GM23338 (cell line): Measurements from ENCODE around the gene FSTL3. TPM values are rescaled to one million over a fixed set of nuclear protein-coding genes. Genes with fewer than 3 reads are reported as not detected.

Experiments
- ATAC-seq: fragments of 200-7000 bp; cut with Tn5 transposase; 3 replicates; pipeline ENCODE4 v1.9.1; 2020
- DNase-seq: peaks from one replicate; pipeline ENCODE4 v3.0.0-alpha.2; 2015; ENCODE audit warnings: low spot score
- H2AFZ ChIP-seq: fragments of 200-600 bp; sonication (generic); 2 replicates; pipeline ENCODE4 v1.8.0; 2016; ENCODE audit warnings: antibody characterized with exemption, mild to moderate bottlenecking, moderate library complexity
- H3F3A ChIP-seq: fragments of 200-600 bp; sonication (generic); replicated peaks from 2 replicates; pipeline ENCODE4 v1.8.0; 2017; ENCODE audit warnings: antibody characterized with exemption, mixed run types, low read depth
- H3K27ac ChIP-seq: fragments of 200-600 bp; sonication (generic); 2 replicates; pipeline ENCODE4 v1.6.1; 2016; ENCODE audit warnings: low read depth
- H3K27me3 ChIP-seq: fragments of 200-600 bp; sonication (generic); 2 replicates; pipeline ENCODE4 v1.8.0; 2016; ENCODE audit warnings: mild to moderate bottlenecking, mixed run types, moderate library complexity; ENCODE audit not compliant: insufficient read depth
- H3K36me3 ChIP-seq: fragments of 200-600 bp; sonication (generic); 2 replicates; pipeline ENCODE4 v1.8.0; 2016; ENCODE audit warnings: mild to moderate bottlenecking; ENCODE audit not compliant: insufficient read depth
- H3K4me1 ChIP-seq: fragments of 200-600 bp; sonication (generic); 2 replicates; pipeline ENCODE4 v1.8.0; 2016; ENCODE audit warnings: mild to moderate bottlenecking, moderate library complexity; ENCODE audit not compliant: insufficient read depth
- H3K4me2 ChIP-seq: fragments of 200-600 bp; sonication (generic); 2 replicates; pipeline ENCODE4 v1.7.1; 2017; ENCODE audit warnings: mixed run types
- H3K4me3 ChIP-seq: fragments of 200-600 bp; sonication (generic); 2 replicates; pipeline ENCODE4 v1.6.1; 2016; ENCODE audit warnings: mixed run types
- H3K79me2 ChIP-seq: fragments of 200-600 bp; sonication (generic); replicated peaks from 2 replicates; pipeline ENCODE4 v1.8.0; 2017; ENCODE audit warnings: mild to moderate bottlenecking; ENCODE audit not compliant: insufficient read depth
- H3K9me2 ChIP-seq: fragments of 200-600 bp; sonication (generic); 2 replicates; pipeline ENCODE4 v1.8.0; 2017; ENCODE audit not compliant: insufficient read depth
- H4K20me1 ChIP-seq: fragments of 200-600 bp; sonication (generic); replicated peaks from 2 replicates; pipeline ENCODE4 v1.8.0; 2017; ENCODE audit warnings: mild to moderate bottlenecking; ENCODE audit not compliant: insufficient read depth
- H3K27ac Mint-ChIP-seq: 2 replicates; pipeline ENCODE4 v1.8.0; 2020; ENCODE audit warnings: inconsistent platforms, mild to moderate bottlenecking, moderate library complexity, mixed read lengths
- H3K27me3 Mint-ChIP-seq: 3 replicates; pipeline ENCODE4 v1.8.0; 2022; ENCODE audit warnings: low read depth, mild to moderate bottlenecking, moderate library complexity, mixed read lengths, inconsistent platforms; ENCODE audit not compliant: insufficient read depth, poor library complexity
- H3K36me3 Mint-ChIP-seq: 3 replicates; pipeline ENCODE4 v1.8.0; 2021; ENCODE audit warnings: low read depth, mild to moderate bottlenecking, inconsistent platforms, moderate library complexity, mixed read lengths
- H3K4me1 Mint-ChIP-seq: 3 replicates; pipeline ENCODE4 v1.8.0; 2020; ENCODE audit warnings: mild to moderate bottlenecking, inconsistent platforms, mixed read lengths
- H3K4me3 Mint-ChIP-seq: 3 replicates; pipeline ENCODE4 v1.8.0; 2021; ENCODE audit warnings: moderate library complexity, mild to moderate bottlenecking, inconsistent platforms, mixed read lengths
- H3K9me3 Mint-ChIP-seq: 3 replicates; pipeline ENCODE4 v1.8.0; 2020; ENCODE audit warnings: moderate library complexity, mild to moderate bottlenecking, inconsistent platforms, mixed read lengths
- CREB1 ChIP-seq: fragments of 250-450 bp; sonication (Bioruptor Pico); IDR thresholded peaks from 2 replicates; pipeline ENCODE4 v1.5.0; 2020; ENCODE audit warnings: low read depth, mild to moderate bottlenecking, moderate library complexity
- EZH2 ChIP-seq: fragments of 200-600 bp; sonication (generic); IDR thresholded peaks from one replicate; pipeline ENCODE4 v1.8.0; 2017; ENCODE audit warnings: antibody characterized with exemption, mild to moderate bottlenecking, low read depth; ENCODE audit not compliant: unreplicated experiment
- EZH2phosphoT487 ChIP-seq: fragments of 200-600 bp; sonication (generic); IDR thresholded peaks from one replicate; pipeline ENCODE4 v1.8.1; 2018; ENCODE audit warnings: antibody characterized with exemption; ENCODE audit not compliant: unreplicated experiment
- JUNB ChIP-seq: IDR thresholded peaks from one replicate; pipeline ENCODE4 v1.6.1; 2016; ENCODE audit warnings: antibody characterized with exemption; ENCODE audit not compliant: unreplicated experiment
- NANOG ChIP-seq: IDR thresholded peaks from 2 replicates; pipeline ENCODE4 v1.6.1; 2016; ENCODE audit warnings: antibody characterized with exemption, borderline replicate concordance
- POLR2AphosphoS5 ChIP-seq: IDR thresholded peaks from 2 replicates; pipeline ENCODE4 v1.6.1; 2016; ENCODE audit warnings: antibody characterized with exemption, low read depth
- REST ChIP-seq: IDR thresholded peaks from one replicate; pipeline ENCODE4 v1.6.1; 2018; ENCODE audit warnings: antibody characterized with exemption; ENCODE audit not compliant: unreplicated experiment
- STAT1 ChIP-seq: IDR thresholded peaks from one replicate; pipeline ENCODE4 v1.6.1; 2016; ENCODE audit warnings: antibody characterized with exemption; ENCODE audit not compliant: unreplicated experiment
- ZNF114 ChIP-seq: fragments of 250-450 bp; sonication (Bioruptor Pico); IDR thresholded peaks from 2 replicates; pipeline ENCODE4 v1.5.0; 2020; ENCODE audit warnings: mild to moderate bottlenecking, moderate library complexity
- ZNF331 ChIP-seq: fragments of 250-450 bp; sonication (Bioruptor Pico); IDR thresholded peaks from 2 replicates; pipeline ENCODE4 v1.5.0; 2020; ENCODE audit warnings: low read depth, mild to moderate bottlenecking, moderate library complexity
- ZNF462 ChIP-seq: fragments of 250-450 bp; sonication (Bioruptor Pico); IDR thresholded peaks from 2 replicates; pipeline ENCODE4 v1.5.0; 2020; ENCODE audit warnings: mild to moderate bottlenecking, moderate library complexity
- polyA plus RNA-seq: library from polyadenylated mRNA; unstranded; fragments of >200 nt; fragmentation: Nextera tagmentation; extraction: Ambion mirVana; gene quantifications from 2 replicates; pipeline ENCODE4 v1.2.1, GENCODE V29; 2016
- total RNA-seq: library from RNA; depleted of rRNA; stranded (reverse); fragments of >200 nt; shearing (Covaris generic); gene quantifications from 2 replicates; pipeline ENCODE4 v1.2.3, GENCODE V29; 2014
- TF ChIP-seq, protein P1 (sequence below), 2 experiments: fragments of 200-600 bp in 1 of 2; sonication (generic) in 1 of 2; conservative IDR thresholded peaks; 2 replicates each; pipeline versions ENCODE4 v1.5.1 to v1.6.1; 2016 to 2017; ENCODE audit warnings: antibody characterized with exemption in 2 of 2, low read depth in 2 of 2, mild to moderate bottlenecking in 2 of 2, moderate library complexity in 1 of 2
- TF ChIP-seq, protein P2 (sequence below): IDR thresholded peaks from 2 replicates; pipeline ENCODE4 v1.6.1; 2016; ENCODE audit warnings: antibody characterized with exemption

The FSTL3 gene
- total and polyA plus RNA-seq, 2 experiments from 2014 or later, result 3.1 to 10.1 TPM

- ATAC-seq (no peak), DNase-seq (no peak)
- Histone ChIP-seq H3K9me2 (no peaks in the 10 kb centered on the region), H3K4me3 (no peak overlapping the region), H3F3A (no peaks in the 10 kb centered on the region), H4K20me1 (no peaks in the 10 kb centered on the region), H3K79me2 (no peaks in the 10 kb centered on the region), H3K27ac (no peak overlapping the region), H3K4me2 (no peak overlapping the region), H3K27me3 (no peaks in the 10 kb centered on the region), H3K4me1 (no peaks in the 10 kb centered on the region), H3K36me3 (no peaks in the 10 kb centered on the region), H2AFZ (no peak overlapping the region)
- no peak overlapping the region for H3K27ac Mint-ChIP-seq
- peaks cover 12% of the 10 kb centered on the region for H3K27me3 Mint-ChIP-seq
- TF ChIP-seq CREB1 (CRISPR knock-in tag), result no peak
- TF ChIP-seq NANOG, result no peak
- TF ChIP-seq, protein P1, sequence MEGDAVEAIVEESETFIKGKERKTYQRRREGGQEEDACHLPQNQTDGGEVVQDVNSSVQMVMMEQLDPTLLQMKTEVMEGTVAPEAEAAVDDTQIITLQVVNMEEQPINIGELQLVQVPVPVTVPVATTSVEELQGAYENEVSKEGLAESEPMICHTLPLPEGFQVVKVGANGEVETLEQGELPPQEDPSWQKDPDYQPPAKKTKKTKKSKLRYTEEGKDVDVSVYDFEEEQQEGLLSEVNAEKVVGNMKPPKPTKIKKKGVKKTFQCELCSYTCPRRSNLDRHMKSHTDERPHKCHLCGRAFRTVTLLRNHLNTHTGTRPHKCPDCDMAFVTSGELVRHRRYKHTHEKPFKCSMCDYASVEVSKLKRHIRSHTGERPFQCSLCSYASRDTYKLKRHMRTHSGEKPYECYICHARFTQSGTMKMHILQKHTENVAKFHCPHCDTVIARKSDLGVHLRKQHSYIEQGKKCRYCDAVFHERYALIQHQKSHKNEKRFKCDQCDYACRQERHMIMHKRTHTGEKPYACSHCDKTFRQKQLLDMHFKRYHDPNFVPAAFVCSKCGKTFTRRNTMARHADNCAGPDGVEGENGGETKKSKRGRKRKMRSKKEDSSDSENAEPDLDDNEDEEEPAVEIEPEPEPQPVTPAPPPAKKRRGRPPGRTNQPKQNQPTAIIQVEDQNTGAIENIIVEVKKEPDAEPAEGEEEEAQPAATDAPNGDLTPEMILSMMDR (conservative IDR thresholded peaks at IDR 0.05; ENCODE audit: low read depth in 2 of 2), result no peak
- TF ChIP-seq JUNB, result no peak
- TF ChIP-seq EZH2phosphoT487, result no peak
- TF ChIP-seq ZNF331 (CRISPR knock-in tag), result no peak
- no peak for TF ChIP-seq ZNF462 (CRISPR knock-in tag)
- TF ChIP-seq ZNF114, result no peak
- no peak for TF ChIP-seq REST
- TF ChIP-seq STAT1, result no peak
- TF ChIP-seq EZH2, result no peak
- no peak for TF ChIP-seq POLR2AphosphoS5
- TF ChIP-seq, protein P2, sequence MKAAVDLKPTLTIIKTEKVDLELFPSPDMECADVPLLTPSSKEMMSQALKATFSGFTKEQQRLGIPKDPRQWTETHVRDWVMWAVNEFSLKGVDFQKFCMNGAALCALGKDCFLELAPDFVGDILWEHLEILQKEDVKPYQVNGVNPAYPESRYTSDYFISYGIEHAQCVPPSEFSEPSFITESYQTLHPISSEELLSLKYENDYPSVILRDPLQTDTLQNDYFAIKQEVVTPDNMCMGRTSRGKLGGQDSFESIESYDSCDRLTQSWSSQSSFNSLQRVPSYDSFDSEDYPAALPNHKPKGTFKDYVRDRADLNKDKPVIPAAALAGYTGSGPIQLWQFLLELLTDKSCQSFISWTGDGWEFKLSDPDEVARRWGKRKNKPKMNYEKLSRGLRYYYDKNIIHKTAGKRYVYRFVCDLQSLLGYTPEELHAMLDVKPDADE, result no peak
- H3K9me3 Mint-ChIP-seq, result no peaks in the 10 kb centered on the region
- H3K4me1 Mint-ChIP-seq, result no peaks in the 10 kb centered on the region
- H3K36me3 Mint-ChIP-seq, result no peaks in the 10 kb centered on the region
- no peak overlapping the region for H3K4me3 Mint-ChIP-seq
These were observed 12.0 kb downstream of the FSTL3 start for GRCh38 chr19:688214-688613.
